GM04504 (cell line): ENCODE measurements around the gene NCKIPSD.

Source experiments
- DNase-seq: peaks from one replicate; pipeline ENCODE4 v3.0.0-alpha.2; 2012; ENCODE audit warnings: low read depth

NCKIPSD gene

DNA sequence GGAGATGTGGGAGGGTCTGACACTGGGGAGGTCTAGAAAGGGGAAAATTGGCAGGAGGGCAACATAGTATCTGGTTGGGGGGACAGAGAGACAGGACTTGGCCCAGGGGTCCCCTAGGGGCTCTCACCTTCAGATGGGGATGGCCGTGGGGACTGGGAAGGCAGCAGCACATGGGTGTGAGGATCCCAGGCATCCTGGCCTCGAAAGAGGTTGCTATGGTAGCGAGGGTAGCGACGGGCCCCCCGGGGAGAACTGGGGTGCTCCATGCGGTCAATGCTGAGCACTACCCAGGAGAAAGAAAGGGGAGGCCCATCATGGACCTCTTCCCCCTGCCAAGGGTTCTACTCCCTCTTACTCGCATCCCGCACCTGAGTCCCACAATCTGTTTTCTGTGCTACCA, 38.0 kb downstream of the NCKIPSD start:
- DNase-seq, result no peak

DNA sequence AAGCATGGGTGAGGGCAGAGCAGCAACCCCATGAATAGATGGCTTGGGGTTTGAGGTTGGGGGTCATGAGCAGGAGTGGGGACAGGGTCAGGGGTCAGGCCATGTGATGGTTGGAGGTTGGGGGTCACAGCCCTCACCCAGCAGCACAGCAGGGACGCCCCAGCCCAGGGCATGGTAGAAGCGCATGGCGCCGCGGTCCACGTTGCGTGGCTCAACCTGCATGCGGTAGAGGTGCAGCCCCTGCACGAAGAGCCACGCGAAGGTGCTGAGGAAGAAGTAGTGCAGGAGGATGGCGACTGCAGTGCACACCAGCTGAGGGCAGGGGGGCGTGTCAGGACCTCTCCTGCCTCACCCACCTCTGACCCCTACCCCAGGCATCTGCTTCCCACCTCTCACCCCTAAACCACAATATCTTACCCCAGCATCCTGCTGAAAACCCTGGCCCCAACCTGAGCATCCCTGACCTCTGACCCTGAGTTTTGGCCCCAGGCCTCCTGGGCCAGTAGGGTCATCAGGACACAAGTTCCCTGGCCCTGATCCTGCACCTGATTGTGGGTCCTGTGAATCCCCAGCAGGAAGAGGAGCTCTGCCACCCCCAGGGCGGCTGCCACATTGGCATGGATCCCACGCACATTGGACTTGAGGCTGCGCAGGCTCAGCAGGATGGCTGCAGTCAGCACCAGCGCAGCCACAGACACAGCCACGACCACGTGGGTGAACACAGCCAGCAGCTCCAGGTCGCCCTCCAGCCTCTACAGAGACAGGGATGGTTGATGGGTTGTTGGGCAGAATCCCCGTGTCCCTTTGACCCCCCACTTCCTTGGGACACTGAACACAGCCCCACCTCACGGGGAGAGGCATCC, 40.6 kb downstream of the NCKIPSD start:
- DNase-seq, result no peak

DNA sequence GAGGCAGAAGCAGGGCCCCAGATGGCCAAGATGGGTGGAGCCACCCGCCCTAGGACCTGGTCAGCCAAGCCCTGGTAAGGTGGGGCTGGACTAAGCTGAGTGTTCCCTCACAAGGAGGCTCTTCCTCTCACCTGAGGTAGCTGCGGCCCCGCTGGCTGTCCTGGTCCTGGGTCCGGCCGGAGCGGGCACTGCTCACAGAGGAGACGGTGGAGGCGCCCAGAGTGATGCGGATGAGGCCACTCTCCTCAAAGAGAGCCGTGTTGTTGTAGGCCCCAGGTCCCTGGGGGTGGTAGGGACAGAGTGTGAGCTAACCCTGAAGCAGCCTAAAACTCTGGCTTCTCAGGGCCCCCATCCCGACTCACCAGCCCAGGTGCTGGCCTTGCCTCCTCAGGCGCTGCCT, 43.1 kb downstream of the NCKIPSD start:
- no peak for DNase-seq

GRCh38 chr3:48641396-48641795, 44.3 kb downstream of the NCKIPSD start:
- DNase-seq, result no peak

- DNase-seq, result no peak
Measured at GRCh38 chr3:48639944-48640606, 45.6 kb downstream of the NCKIPSD start.

DNA sequence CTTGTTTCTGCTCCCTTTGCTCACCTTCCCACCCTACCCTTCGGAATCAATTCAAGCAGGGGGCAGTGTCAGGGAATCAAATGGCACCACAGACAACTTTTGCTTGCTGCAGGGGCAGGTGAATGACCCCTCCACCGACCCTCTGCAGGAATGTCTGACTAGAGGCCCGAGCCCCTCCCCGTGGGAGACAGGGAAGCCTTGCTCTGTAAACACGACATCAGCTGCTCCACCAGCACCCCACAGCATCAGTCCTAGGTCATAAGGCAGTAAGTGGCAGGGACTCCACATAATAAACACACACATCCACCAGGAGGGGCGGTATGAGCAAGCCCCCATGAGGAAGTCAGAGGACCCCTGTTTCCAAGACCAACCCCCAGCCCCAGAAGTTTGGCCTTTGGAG, 48.4 kb downstream of the NCKIPSD start:
- no peak for DNase-seq

DNA sequence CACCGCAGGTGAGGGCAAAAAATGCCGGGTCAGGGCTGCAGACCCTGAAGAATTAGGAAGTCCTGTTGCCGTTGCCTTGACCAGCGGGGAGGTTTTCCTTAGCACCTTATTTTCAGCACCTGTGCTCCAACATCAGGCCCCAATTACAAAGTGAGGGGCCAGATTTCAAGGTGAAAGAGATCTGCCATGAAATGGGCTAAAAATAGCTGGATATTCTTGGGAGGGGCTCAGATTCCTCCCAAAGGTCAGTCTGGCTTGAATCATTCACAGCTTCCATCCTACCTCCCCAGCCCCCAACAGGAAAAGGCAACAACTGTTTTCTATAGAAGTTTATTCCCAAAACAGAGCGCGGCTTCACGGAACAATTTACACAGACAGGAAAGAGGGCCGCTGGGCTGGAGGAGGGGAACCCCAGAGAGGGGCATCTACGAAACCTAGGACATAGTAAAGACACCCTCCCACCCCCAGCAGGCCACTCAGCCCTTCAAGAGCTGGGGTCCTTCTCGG, 49.5 kb downstream of the NCKIPSD start:
- no peak for DNase-seq

DNA sequence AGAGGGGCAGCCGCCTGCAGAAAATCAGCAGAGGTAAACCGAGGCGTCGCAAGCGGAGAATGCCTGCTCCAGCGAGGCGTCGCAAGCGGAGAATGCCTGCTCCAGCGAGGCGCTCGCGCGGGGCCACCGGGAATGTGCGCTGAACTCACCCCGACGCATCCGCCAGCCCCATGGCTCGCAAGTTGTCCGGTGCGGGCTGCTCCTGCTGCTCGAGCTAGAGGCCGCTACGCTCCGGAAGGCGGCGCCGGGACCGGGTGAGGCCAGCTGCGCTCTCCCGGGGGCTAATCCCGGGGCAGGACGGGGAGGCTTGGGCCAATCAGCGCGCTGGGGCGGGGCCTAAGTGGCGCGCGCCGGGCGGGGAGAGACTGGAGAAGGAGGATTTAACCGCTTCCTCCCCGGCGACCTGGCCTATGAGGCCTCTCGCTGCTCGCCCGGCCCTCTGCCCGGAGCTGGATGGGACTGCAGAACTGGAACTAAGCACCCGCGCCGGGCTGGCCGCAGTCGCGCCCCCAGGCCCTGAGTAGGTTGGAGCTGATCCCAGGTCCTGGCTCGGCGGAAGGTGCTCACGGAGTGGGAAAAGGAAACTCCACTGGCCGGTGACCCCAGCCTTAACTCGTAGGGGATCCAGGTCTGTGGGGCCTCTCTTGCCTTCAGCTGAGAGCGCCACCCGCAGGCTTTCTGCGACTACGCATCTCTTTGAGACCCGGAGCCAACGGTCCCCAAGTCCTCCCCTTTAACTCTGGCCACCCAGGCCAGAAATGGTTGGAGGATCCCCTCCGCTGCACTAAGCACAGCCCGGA, 50.3 kb downstream of the NCKIPSD start, which contains the start of gene SLC26A6:
SLC26A6 (minus strand) TSS at position 240 of the 800 bp plus-strand sequence; CDS start at position 172, 68 bp downstream.
- DNase-seq, result peak; percentile 91

- DNase-seq, result no peak
Measured at GRCh38 chr3:48634661-48635221, 51.0 kb downstream of the NCKIPSD start.

- DNase-seq, result no peak
Measured at GRCh38 chr3:48633743-48634142, 52.0 kb downstream of the NCKIPSD start.

- DNase-seq, result no peak
Measured at GRCh38 chr3:48633256-48633655, 52.5 kb downstream of the NCKIPSD start.

DNA sequence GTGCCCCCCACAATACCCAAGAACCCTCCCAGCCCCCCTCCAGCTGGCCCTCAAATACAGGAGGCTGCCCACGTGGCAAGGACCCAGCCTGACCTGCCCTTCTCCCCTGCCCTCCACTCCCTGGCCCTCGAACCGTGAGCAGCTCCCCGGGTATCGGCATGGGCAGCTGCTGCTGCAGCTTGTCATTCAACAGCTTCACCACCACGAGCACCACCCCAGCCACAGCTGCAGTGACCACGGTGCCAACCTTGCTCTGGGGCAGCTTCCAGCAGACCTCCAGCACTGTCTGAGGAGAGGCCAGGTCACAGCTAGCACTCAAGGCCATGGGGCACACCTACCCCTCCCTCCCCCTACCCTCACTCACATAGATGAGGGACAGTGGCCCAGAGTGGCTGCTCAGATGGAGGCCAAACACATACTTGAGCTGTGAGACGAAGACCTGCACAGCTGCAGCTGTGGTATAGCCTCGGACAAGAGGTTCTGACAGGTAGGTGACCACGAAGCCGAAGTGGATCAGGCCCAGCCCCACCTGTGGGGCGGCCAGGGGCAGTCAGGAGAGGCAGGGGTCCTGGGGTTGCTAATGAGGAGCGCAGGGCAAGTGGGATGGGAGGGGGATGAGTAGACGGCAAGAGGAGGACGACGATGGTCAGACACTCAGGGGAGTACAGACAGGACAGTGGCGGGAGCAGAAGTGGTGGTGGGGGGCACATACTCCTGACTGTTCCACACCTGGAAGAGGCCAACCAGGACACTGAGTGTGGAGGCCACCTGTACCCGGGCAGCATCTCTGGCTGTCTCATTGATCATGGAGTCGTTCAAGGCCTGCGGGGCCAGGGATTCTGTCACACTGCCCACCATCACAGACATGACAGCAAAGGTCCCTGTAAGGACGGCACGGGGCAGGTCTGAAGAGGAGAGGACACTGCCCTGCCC, 53.9 kb downstream of the NCKIPSD start:
- no peak for DNase-seq

- no peak for DNase-seq
Measured at GRCh38 chr3:48630833-48631232, 54.9 kb downstream of the NCKIPSD start.

GRCh38 chr3:48630407-48630806, 55.3 kb downstream of the NCKIPSD start:
- DNase-seq, result no peak

GRCh38 chr3:48629894-48630293, 55.8 kb downstream of the NCKIPSD start:
- no peak for DNase-seq

- DNase-seq, result no peak
Measured at GRCh38 chr3:48628277-48629017, 57.3 kb downstream of the NCKIPSD start.

- DNase-seq, result no peak
Measured at GRCh38 chr3:48625600-48625999, 60.1 kb downstream of the NCKIPSD start.

- DNase-seq, result no peak
Measured at GRCh38 chr3:48624767-48625166, 60.9 kb downstream of the NCKIPSD start.

- DNase-seq, result no peak
Measured at GRCh38 chr3:48623851-48624547, 61.7 kb downstream of the NCKIPSD start.
